Heart left ventricle (tissue), 16 donors: ENCODE measurements around the gene UNC45A. TPM values are rescaled to one million over a fixed set of nuclear protein-coding genes. Genes with fewer than 3 reads are reported as not detected.

Experiments
- ATAC-seq, 4 donors: fragments of 200-7000 bp; cut with Tn5 transposase; one replicate each; pipeline ENCODE4 v1.9.1; 2020 to 2022; ENCODE audit warnings: moderate library complexity in 4 of 4, mild to moderate bottlenecking in 3 of 4, moderate number of reproducible peaks in 1 of 4
- DNase-seq, 5 donors: peaks; one replicate each; pipeline ENCODE4 v3.0.0-alpha.2; 2020
- H3K27ac ChIP-seq, 12 donors: fragments of 200-600 bp; sonication (generic) in 4 of 12; one replicate each; pipeline versions ENCODE4 v1.5.0 to v1.8.0; 2016 to 2022; ENCODE audit warnings: mild to moderate bottlenecking in 2 of 12
- H3K27me3 ChIP-seq, 9 donors: fragments of 200-600 bp; sonication (generic) in 2 of 9; one replicate each; pipeline versions ENCODE4 v1.5.1 to v1.8.0; 2016 to 2022; ENCODE audit warnings: mild to moderate bottlenecking in 3 of 9
- H3K36me3 ChIP-seq, 9 donors: fragments of 200-600 bp; sonication (generic) in 2 of 9; one replicate each; pipeline versions ENCODE4 v1.5.0 to v1.8.0; 2018 to 2022; ENCODE audit warnings: mild to moderate bottlenecking in 2 of 9
- H3K4me1 ChIP-seq, 12 donors: fragments of 200-600 bp; sonication (generic) in 4 of 12; one replicate each; pipeline versions ENCODE4 v1.5.0 to v1.8.0; 2016 to 2022; ENCODE audit warnings: mild to moderate bottlenecking in 3 of 12
- H3K4me3 ChIP-seq, 12 donors: fragments of 200-600 bp; sonication (generic) in 4 of 12; one replicate each; pipeline versions ENCODE4 v1.5.0 to v1.8.0; 2017 to 2022; ENCODE audit warnings: mild to moderate bottlenecking in 9 of 12, moderate library complexity in 4 of 12
- H3K9me3 ChIP-seq, 12 donors: fragments of 200-600 bp; sonication (generic) in 4 of 12; one replicate each; pipeline versions ENCODE4 v1.5.0 to v1.8.0; 2016 to 2022; ENCODE audit warnings: mild to moderate bottlenecking in 1 of 12
- CTCF ChIP-seq, 12 donors: fragments of 200-600 bp; sonication (generic) in 4 of 12; IDR thresholded peaks; one replicate each; pipeline versions ENCODE4 v1.5.0 to v1.8.0; 2018 to 2022; ENCODE audit warnings: antibody characterized with exemption in 12 of 12, mild to moderate bottlenecking in 5 of 12
- POLR2A ChIP-seq, 2 donors: fragments of 450-650 bp; IDR thresholded peaks; one replicate each; pipeline ENCODE4 v1.6.1; 2017; ENCODE audit warnings: antibody characterized with exemption in 2 of 2, mild to moderate bottlenecking in 2 of 2, moderate library complexity in 2 of 2
- WGBS, 4 donors: extraction: QIAGEN DNeasy Blood & Tissue Kit in 2 of 4; methylation state at CpG; one replicate each; pipeline versions ENCODE4 v1.1.5 to v1.1.7; 2013 to 2018; 5-methylcytosine and 5-hydroxymethylcytosine counted together
- intact Hi-C, 10 donors: fragments of 100-400 bp; cut with DNase I; formaldehyde crosslinking; loops; one replicate each; pipeline versions ENCODE4 v1.11.1 to v1.14.2; 2022
- polyA plus RNA-seq, 2 donors: library from polyadenylated mRNA; stranded (reverse); fragments of 200-250 nt; gene quantifications; one replicate each; pipeline ENCODE4 v1.2.3, GENCODE V29; 2013
- total RNA-seq, 9 donors: library from RNA; depleted of rRNA in 2 of 9; stranded (reverse); fragments of >200 nt in 2 of 9; fragmentation: NEBNext Ultra II Directional in 3 of 9; extraction: Animal tissue kit (Norgen Biotek cat#: 25700) in 3 of 9; gene quantifications; one replicate each; pipeline versions ENCODE4 v1.1.0 to v1.2.4, GENCODE V29; 2016 to 2023
- donor health status: ischemic (EF 13 %, LVEDD 7.1; RV severe dilation, severe dysfunction).
- donor health status: healthy with polysubstance abuse.
- donor health status: DM: no; HTN: yes; CAD: no.
- donor health status: DM: no; HTN: no; CAD: no.
- donor health status: ischemic (EF 25% LVEDD 6.9; RV normal size, moderate dysfunction).
- donor health status: ischemic (EF 25% LVEDD 5.7; RV mildly dilated, moderate dysfunction).
- donor health status: healthy.
- donor health status: DM: yes; HTN: yes; CAD: no.
- donor health status: ischemic (EF 35%, LVEDD 5.7; RV mildly dilated, moderate dysfunction).
- donor health status: nonischemic (EF 11% LVEDD 7.7; RV severe dilation, severe dysfunction).
- donor health status: DM: yes; HTN: yes; CAD: no.
- donor health status: PGD.
- donor health status: ischemic (EF 29% LVEDD 5.4; RV normal size, mild dysfunction).
- donor health status: nonischemic (EF 23%, LVEDD 6.1; RV moderate dilation, normal function).

The UNC45A gene
- total and polyA plus RNA-seq, 11 donors, result 12.0 to 34.0 (median 21.9) TPM

GRCh38 chr15:90950676-90951075 lies 15.6 kb downstream of the UNC45A start:
- Histone ChIP-seq H3K27me3 (no peaks in the 10 kb centered on the region), H3K4me1 (peaks cover 0 to 12% (median 6%) of the 10 kb centered on the region in 12 donors), H3K9me3 (no peaks in the 10 kb centered on the region), H3K4me3 (no peak overlapping the region), H3K36me3 (peaks cover 4 to 82% (median 77%) of the 10 kb centered on the region in 9 donors), H3K27ac (no peak overlapping the region)
- intact Hi-C loops, result loop anchor here in 2 of 10 donors (10.0 kb wide), 2 partner anchors 74 to 314 kb away; partner anchors contain the start of gene VPS33B (in 1 of the 2)
- WGBS, 4 donors, result 98 to 99% (median 98%) methylated on average over 4 to 6 of the region's 6 CpGs
- TF ChIP-seq POLR2A (IDR thresholded peaks at IDR 0.05) (no peak), CTCF (IDR thresholded peaks at IDR 0.05) (no peak)
- no peak for DNase-seq
- ATAC-seq, result no peak

- ATAC-seq (no peak), DNase-seq (no peak)
- H3K4me1 ChIP-seq, result peaks cover 0 to 33% (median 21%) of the 10 kb centered on the region in 12 donors
- TF ChIP-seq CTCF (IDR thresholded peaks at IDR 0.05) (no peak), POLR2A (IDR thresholded peaks at IDR 0.05) (no peak)
- WGBS, 4 donors, result 91 to 98% (median 93%) methylated on average over 10 to 14 of the region's 14 CpGs
- H3K27me3 ChIP-seq, result no peaks in the 10 kb centered on the region
- H3K36me3 ChIP-seq, result peaks cover 4 to 58% (median 56%) of the 10 kb centered on the region in 9 donors
- no peak overlapping the region for H3K27ac ChIP-seq
- intact Hi-C loops, result loop anchor here in 2 of 10 donors (10.0 kb wide), 2 partner anchors 72 to 312 kb away; partner anchors contain the start of gene VPS33B (in 1 of the 2)
- H3K4me3 ChIP-seq, result no peak overlapping the region
- H3K9me3 ChIP-seq, result no peaks in the 10 kb centered on the region
These were observed 18.0 kb downstream of the UNC45A start for GRCh38 chr15:90952901-90953677.

GRCh38 chr15:90953947-90954711 lies 19.0 kb downstream of the UNC45A start:
- intact Hi-C loops, result loop anchor here in 3 of 10 donors (2.0 to 10.0 kb wide), 3 partner anchors 71 to 317 kb away; partner anchors contain the start of gene VPS33B (in 1 of the 3)
- Histone ChIP-seq H3K27me3 (no peaks in the 10 kb centered on the region), H3K27ac (peak overlapping the region; percentile 78 to 93 (median 88)), H3K9me3 (no peaks in the 10 kb centered on the region), H3K4me1 (peaks cover 0 to 36% (median 22%) of the 10 kb centered on the region in 12 donors), H3K4me3 (peak overlapping the region in 11 of 12 donors; percentile 38 to 96 (median 77)), H3K36me3 (peaks cover 3 to 48% (median 47%) of the 10 kb centered on the region in 9 donors)
- no peak for DNase-seq
- no peak for ATAC-seq
- 74 to 78% (median 76%) methylated on average over 15 to 16 of the region's 16 CpGs for WGBS, 4 donors
- TF ChIP-seq CTCF (IDR thresholded peaks at IDR 0.05) (no peak), POLR2A (IDR thresholded peaks at IDR 0.05) (no peak)
